HepG2 (cell line): ENCODE results near the gene MFN2. TPM values are rescaled to one million over a fixed set of nuclear protein-coding genes. Genes with fewer than 3 reads are reported as not detected.

Experiments
- ARHGAP35 ChIP-seq: sonication (generic); formaldehyde crosslinking; IDR thresholded peaks from 2 replicates; pipeline ENCODE4 v1.9.0; 2022; ENCODE audit warnings: mild to moderate bottlenecking, inconsistent platforms, moderate library complexity, missing genetic modification reagents, borderline replicate concordance
- ATM ChIP-seq: fragments of 450-650 bp; IDR thresholded peaks from 2 replicates; pipeline ENCODE4 v1.7.1; 2017; ENCODE audit warnings: mild to moderate bottlenecking, borderline replicate concordance
- BRD4 ChIP-seq: sonication (generic); formaldehyde crosslinking; IDR thresholded peaks from 2 replicates; pipeline ENCODE4 v1.4.0; 2020; ENCODE audit warnings: missing genetic modification reagents
- CAMTA2 ChIP-seq: sonication (generic); formaldehyde crosslinking; IDR thresholded peaks from 2 replicates; pipeline ENCODE4 v1.4.0; 2020; ENCODE audit warnings: mild to moderate bottlenecking, missing genetic modification reagents, borderline replicate concordance
- DNMT3B ChIP-seq: conservative IDR thresholded peaks from 2 replicates; pipeline ENCODE4 v1.6.1; 2016; ENCODE audit warnings: missing biosample characterization, control low read depth
- FOXJ3 ChIP-seq: sonication (generic); formaldehyde crosslinking; IDR thresholded peaks from 2 replicates; pipeline ENCODE4 v1.4.0; 2020; ENCODE audit warnings: missing genetic modification reagents, mild to moderate bottlenecking, borderline replicate concordance
- HMGXB4 ChIP-seq, 2 experiments: sonication (generic) in 1 of 2; formaldehyde crosslinking in 1 of 2; IDR thresholded peaks; 2 replicates each; pipeline versions ENCODE4 v1.4.0 to v1.6.1; 2018 to 2020; ENCODE audit warnings: missing genetic modification reagents in 2 of 2, borderline replicate concordance in 1 of 2, low read depth in 1 of 2, mild to moderate bottlenecking in 1 of 2, missing biosample characterization in 1 of 2
- HNRNPL ChIP-seq: fragments of 200-400 bp; formaldehyde crosslinking; IDR thresholded peaks from 2 replicates; pipeline ENCODE4 v1.6.1; 2017; ENCODE audit warnings: mild to moderate bottlenecking, low read depth, low read length
- HNRNPLL ChIP-seq: fragments of 200-400 bp; formaldehyde crosslinking; IDR thresholded peaks from 2 replicates; pipeline ENCODE4 v1.6.1; 2017; ENCODE audit warnings: mild to moderate bottlenecking, low read depth, low read length; ENCODE audit not compliant: poor library complexity, severe bottlenecking
- IKZF4 ChIP-seq: sonication (generic); formaldehyde crosslinking; IDR thresholded peaks from 2 replicates; pipeline ENCODE4 v1.5.1; 2020; ENCODE audit warnings: borderline replicate concordance, mild to moderate bottlenecking, low read depth, missing genetic modification reagents; ENCODE audit errors: not compliant biosample characterization
- IKZF5 ChIP-seq: IDR thresholded peaks from 2 replicates; pipeline ENCODE4 v1.6.1; 2018; ENCODE audit warnings: missing genetic modification reagents, mild to moderate bottlenecking, missing compliant biosample characterization
- KLF12 ChIP-seq: sonication (generic); formaldehyde crosslinking; IDR thresholded peaks from 2 replicates; pipeline ENCODE4 v1.4.0; 2020; ENCODE audit warnings: missing genetic modification reagents, borderline replicate concordance
- MIXL1 ChIP-seq: IDR thresholded peaks from 2 replicates; pipeline ENCODE4 v1.6.1; 2016
- NBN ChIP-seq: fragments of 450-650 bp; conservative IDR thresholded peaks from 2 replicates; pipeline ENCODE4 v1.6.1; 2017
- NR2F6 ChIP-seq, 2 experiments: IDR thresholded peaks; 2 replicates each; pipeline ENCODE4 v1.6.1; 2016; ENCODE audit warnings: antibody characterized with exemption in 1 of 2, mild to moderate bottlenecking in 1 of 2
- PRPF4 ChIP-seq: fragments of 200-400 bp; formaldehyde crosslinking; IDR thresholded peaks from 2 replicates; pipeline ENCODE4 v1.6.1; 2016; ENCODE audit warnings: low read length, low read depth; ENCODE audit not compliant: poor library complexity, severe bottlenecking
- RBM22 ChIP-seq: fragments of 200-400 bp; formaldehyde crosslinking; optimal IDR thresholded peaks from 2 replicates; pipeline ENCODE3; 2017; ENCODE audit warnings: mild to moderate bottlenecking, low read length, moderate library complexity
- RBM39 ChIP-seq: fragments of 200-400 bp; formaldehyde crosslinking; IDR thresholded peaks from one replicate; pipeline ENCODE4 v1.6.1; 2018; ENCODE audit warnings: antibody characterized with exemption, mild to moderate bottlenecking, low read depth, low read length; ENCODE audit not compliant: poor library complexity, severe bottlenecking
- SP1 ChIP-seq, 2 experiments: fragments of 450-650 bp in 1 of 2; sonication (generic) in 1 of 2; formaldehyde crosslinking in 1 of 2; IDR thresholded peaks; 2 replicates each; pipeline versions ENCODE4 v1.4.0 to v1.6.1; 2016 to 2020; ENCODE audit warnings: missing genetic modification reagents in 1 of 2
- ZSCAN5A ChIP-seq: sonication (generic); formaldehyde crosslinking; IDR thresholded peaks from 2 replicates; pipeline ENCODE4 v1.8.0; 2022; ENCODE audit warnings: mild to moderate bottlenecking, missing genetic modification reagents, borderline replicate concordance
- polyA plus RNA-seq, 8 experiments: library from polyadenylated mRNA; depleted of rRNA in 3 of 8; stranded (reverse) in 7 of 8; unstranded in 1 of 8; fragments of >200 nt; fragmentation: Illumina TruSeq in 4 of 8; extraction: Trizol in 4 of 8; gene quantifications; 2 replicates each; pipeline versions ENCODE4 v1.2.1 to v1.2.3, GENCODE V29; 2011 to 2016; ENCODE audit warnings: low read depth in 4 of 8, missing spikeins in 1 of 8, mixed read lengths in 1 of 8; ENCODE audit not compliant: insufficient read depth in 1 of 8
- total RNA-seq, 5 experiments: library from RNA; depleted of rRNA; stranded (reverse); fragments of >200 nt; fragmentation: Illumina TruSeq; extraction: Trizol; gene quantifications; 2 replicates each; pipeline ENCODE4 v1.2.3, GENCODE V29; 2016; ENCODE audit warnings: low read depth in 1 of 5
- TF ChIP-seq, protein P1 (sequence below): sonication (generic); formaldehyde crosslinking; IDR thresholded peaks from 2 replicates; pipeline ENCODE4 v1.5.0; 2020; ENCODE audit warnings: mild to moderate bottlenecking, missing genetic modification reagents, moderate library complexity
- TF ChIP-seq, protein P2 (sequence below): sonication (generic); formaldehyde crosslinking; IDR thresholded peaks from 2 replicates; pipeline ENCODE4 v1.8.0; 2022; ENCODE audit warnings: missing genetic modification reagents, mild to moderate bottlenecking, borderline replicate concordance

Gene MFN2
- total and polyA plus RNA-seq, 2 of the 13 experiments (the other 11 are each of a cell fraction or from before 2014, with no cell fraction given): 38.7 to 60.9 TPM

DNA sequence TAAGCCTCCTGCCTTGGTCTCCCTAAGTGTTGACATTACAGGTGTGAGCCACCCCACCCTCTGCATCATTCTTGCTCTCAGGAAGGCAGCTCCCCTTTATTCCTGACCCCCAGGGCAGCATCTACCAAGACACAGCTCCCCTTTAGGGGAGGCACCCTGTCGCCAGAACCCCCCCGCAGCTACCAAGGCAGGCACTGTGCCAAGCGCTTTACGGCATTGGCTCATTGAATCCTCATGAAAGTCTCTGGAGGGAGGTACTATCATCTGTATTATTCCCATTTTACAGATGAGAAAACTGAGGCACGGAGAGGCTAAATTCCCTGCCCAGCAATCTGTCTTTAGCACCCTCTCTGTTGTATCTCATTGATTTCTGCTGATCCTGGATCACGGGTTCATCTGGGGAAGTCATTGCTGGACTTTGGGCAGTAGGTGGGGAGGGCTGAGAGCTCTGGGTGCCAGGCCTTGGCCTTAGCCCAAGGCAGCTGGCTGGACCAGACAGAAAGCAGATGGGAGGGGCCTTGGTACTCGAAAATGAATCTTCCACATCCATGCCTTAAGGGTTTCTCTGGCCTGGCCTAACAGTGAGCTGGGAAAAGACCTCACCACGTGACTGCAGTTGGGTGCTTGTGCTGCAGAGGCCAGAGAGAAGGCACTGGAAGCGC, 39.9 kb upstream of the MFN2 start (continued):
- TF ChIP-seq KLF12 (CRISPR knock-in tag) (no peak), PRPF4 (no peak), RBM22 (peak; percentile 13), NR2F6 (IDR thresholded peaks at IDR 0.05) (0 out of 2 replicates have a peak, but pooled peaks have one; percentile 11), NR2F6 (CRISPR knock-in tag; IDR thresholded peaks at IDR 0.05) (no peak), SP1 (IDR thresholded peaks at IDR 0.05) (no peak), SP1 (CRISPR knock-in tag; IDR thresholded peaks at IDR 0.05) (no peak), FOXJ3 (CRISPR knock-in tag) (no peak), CAMTA2 (no peak), HNRNPL (no peak), DNMT3B (CRISPR knock-in tag) (no peak), ZSCAN5A (CRISPR knock-in tag) (no peak), ATM (no peak), ARHGAP35 (no peak), IKZF4 (CRISPR knock-in tag) (no peak), HMGXB4 (CRISPR knock-in tag; IDR thresholded peaks at IDR 0.05; ENCODE audit: borderline replicate concordance in 1 of 2, low read depth in 1 of 2) (no peak), RBM39 (no peak), MIXL1 (peak; percentile 58; the same call in 1 of the 2 replicates), HNRNPLL (no peak), IKZF5 (CRISPR knock-in tag) (0 out of 2 replicates have a peak, but pooled peaks have one; percentile 57), BRD4 (CRISPR knock-in tag) (no peak), NBN (no peak)
- TF ChIP-seq, protein P1, sequence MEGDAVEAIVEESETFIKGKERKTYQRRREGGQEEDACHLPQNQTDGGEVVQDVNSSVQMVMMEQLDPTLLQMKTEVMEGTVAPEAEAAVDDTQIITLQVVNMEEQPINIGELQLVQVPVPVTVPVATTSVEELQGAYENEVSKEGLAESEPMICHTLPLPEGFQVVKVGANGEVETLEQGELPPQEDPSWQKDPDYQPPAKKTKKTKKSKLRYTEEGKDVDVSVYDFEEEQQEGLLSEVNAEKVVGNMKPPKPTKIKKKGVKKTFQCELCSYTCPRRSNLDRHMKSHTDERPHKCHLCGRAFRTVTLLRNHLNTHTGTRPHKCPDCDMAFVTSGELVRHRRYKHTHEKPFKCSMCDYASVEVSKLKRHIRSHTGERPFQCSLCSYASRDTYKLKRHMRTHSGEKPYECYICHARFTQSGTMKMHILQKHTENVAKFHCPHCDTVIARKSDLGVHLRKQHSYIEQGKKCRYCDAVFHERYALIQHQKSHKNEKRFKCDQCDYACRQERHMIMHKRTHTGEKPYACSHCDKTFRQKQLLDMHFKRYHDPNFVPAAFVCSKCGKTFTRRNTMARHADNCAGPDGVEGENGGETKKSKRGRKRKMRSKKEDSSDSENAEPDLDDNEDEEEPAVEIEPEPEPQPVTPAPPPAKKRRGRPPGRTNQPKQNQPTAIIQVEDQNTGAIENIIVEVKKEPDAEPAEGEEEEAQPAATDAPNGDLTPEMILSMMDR: no peak
- TF ChIP-seq, protein P2, sequence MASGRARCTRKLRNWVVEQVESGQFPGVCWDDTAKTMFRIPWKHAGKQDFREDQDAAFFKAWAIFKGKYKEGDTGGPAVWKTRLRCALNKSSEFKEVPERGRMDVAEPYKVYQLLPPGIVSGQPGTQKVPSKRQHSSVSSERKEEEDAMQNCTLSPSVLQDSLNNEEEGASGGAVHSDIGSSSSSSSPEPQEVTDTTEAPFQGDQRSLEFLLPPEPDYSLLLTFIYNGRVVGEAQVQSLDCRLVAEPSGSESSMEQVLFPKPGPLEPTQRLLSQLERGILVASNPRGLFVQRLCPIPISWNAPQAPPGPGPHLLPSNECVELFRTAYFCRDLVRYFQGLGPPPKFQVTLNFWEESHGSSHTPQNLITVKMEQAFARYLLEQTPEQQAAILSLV: no peak
